HepG2 (cell line): ENCODE results near the gene SERPINB1. TPM values are rescaled to one million over a fixed set of nuclear protein-coding genes. Genes with fewer than 3 reads are reported as not detected.

Source experiments
- ATAC-seq: fragments of 200-7000 bp; cut with Tn5 transposase; 3 replicates; pipeline ENCODE4 v1.9.1; 2020; ENCODE audit warnings: mild to moderate bottlenecking, moderate library complexity
- BruUV-seq: library from RNA; stranded (reverse); fragments of 400-500 nt; replicated peaks from 2 replicates; lab custom pipeline; 2021; lab: Mats Ljungman, UMichigan
- CTCF ChIA-PET: fragments of 300-600 bp; formaldehyde crosslinking; extraction: SDS; loops from one replicate; lab custom pipeline; 2021; ENCODE audit warnings: low total read pairs, inconsistent platforms, low intra/inter-chr PET ratio; lab: Yijun Ruan, JAX
- POLR2A ChIA-PET: fragments of 350-600 bp; sonication (Branson Sonifier 250); formaldehyde crosslinking; loops from one replicate; lab custom pipeline; 2020; ENCODE audit warnings: antibody characterized with exemption, inconsistent platforms; lab: Yijun Ruan, JAX
- DNase-seq: peaks from one replicate; pipeline ENCODE4 v3.0.0-alpha.2; 2015; ENCODE audit warnings: low spot score
- FAIRE-seq: peaks from 3 replicates; lab custom pipeline; 2011; peaks lifted over from hg19 to GRCh38; lab: Jason Lieb, UNC
- H2AFZ ChIP-seq: one replicate; pipeline ENCODE4 v1.6.1; 2011; ENCODE audit warnings: low read length, inconsistent platforms
- H3K27ac ChIP-seq: fragments of 300-600 bp; 3 replicates; pipeline ENCODE4 v1.8.0; 2011; ENCODE audit warnings: mixed run types, mild to moderate bottlenecking, mixed read lengths, low read length, inconsistent platforms; ENCODE audit not compliant: insufficient read depth; ENCODE audit errors: extremely low read length
- H3K27me3 ChIP-seq, 2 experiments: fragments of 200-600 bp in 1 of 2; 2 replicates in 1 of 2; 3 replicates in 1 of 2; pipeline versions ENCODE4 v1.6.0 to v1.8.0; 2011; ENCODE audit warnings: low read length in 2 of 2, mild to moderate bottlenecking in 2 of 2, moderate library complexity in 2 of 2, inconsistent platforms in 1 of 2; ENCODE audit not compliant: insufficient read depth in 2 of 2, control insufficient read depth in 1 of 2
- H3K36me3 ChIP-seq, 2 experiments: fragments of 200-600 bp in 1 of 2; replicated peaks in 1 of 2; 2 replicates in 1 of 2; 3 replicates in 1 of 2; pipeline versions ENCODE4 v1.5.1 to v1.8.0; 2011; ENCODE audit warnings: low read length in 2 of 2, inconsistent platforms in 1 of 2; ENCODE audit not compliant: insufficient read depth in 2 of 2, control insufficient read depth in 1 of 2
- H3K4me1 ChIP-seq: 2 replicates; pipeline ENCODE4 v1.5.1; 2012; ENCODE audit warnings: low read length, inconsistent platforms; ENCODE audit not compliant: insufficient read depth
- H3K4me2 ChIP-seq: 2 replicates; pipeline ENCODE4 v1.6.0; 2011; ENCODE audit warnings: low read depth, low read length, inconsistent platforms
- H3K4me3 ChIP-seq, 3 experiments: fragments of 200-600 bp in 1 of 3; sonication (generic), shearing (Covaris generic) in 1 of 3; replicated peaks in 1 of 3; 2 replicates each; pipeline ENCODE4 v1.5.1; 2011 to 2016; ENCODE audit warnings: low read length in 3 of 3, inconsistent platforms in 2 of 3, low read depth in 2 of 3, mild to moderate bottlenecking in 2 of 3, control low read depth in 1 of 3, mixed read lengths in 1 of 3; ENCODE audit not compliant: insufficient read depth in 1 of 3
- H3K79me2 ChIP-seq: one replicate; pipeline ENCODE4 v1.6.1; 2011; ENCODE audit warnings: low read length, inconsistent platforms; ENCODE audit not compliant: insufficient read depth
- H3K9ac ChIP-seq: 2 replicates; pipeline ENCODE4 v1.6.0; 2011; ENCODE audit warnings: mild to moderate bottlenecking, low read depth, low read length, inconsistent platforms; ENCODE audit not compliant: insufficient read depth
- H3K9me3 ChIP-seq: 2 replicates; pipeline ENCODE4 v1.5.1; 2012; ENCODE audit warnings: mild to moderate bottlenecking, low read length
- H4K20me1 ChIP-seq: 2 replicates; pipeline ENCODE4 v1.6.0; 2011; ENCODE audit warnings: inconsistent platforms, mild to moderate bottlenecking, low read length, moderate library complexity; ENCODE audit not compliant: insufficient read depth
- BRF2 ChIP-seq: sonication (generic); formaldehyde crosslinking; IDR thresholded peaks from 2 replicates; pipeline ENCODE4 v1.8.1; 2022; ENCODE audit warnings: mild to moderate bottlenecking, missing genetic modification reagents
- CAMTA2 ChIP-seq: sonication (generic); formaldehyde crosslinking; IDR thresholded peaks from 2 replicates; pipeline ENCODE4 v1.4.0; 2020; ENCODE audit warnings: mild to moderate bottlenecking, missing genetic modification reagents, borderline replicate concordance
- KIAA2018 ChIP-seq: sonication (generic); formaldehyde crosslinking; IDR thresholded peaks from 2 replicates; pipeline ENCODE4 v1.5.0; 2020; ENCODE audit warnings: mild to moderate bottlenecking, missing genetic modification reagents, borderline replicate concordance
- MXD1 ChIP-seq: sonication (generic); formaldehyde crosslinking; IDR thresholded peaks from 2 replicates; pipeline ENCODE4 v1.4.0; 2020; ENCODE audit warnings: mild to moderate bottlenecking, missing genetic modification reagents
- ZBTB3 ChIP-seq: sonication (generic); formaldehyde crosslinking; IDR thresholded peaks from 2 replicates; pipeline ENCODE4 v1.4.0; 2020; ENCODE audit warnings: low read depth, mild to moderate bottlenecking, moderate library complexity, missing genetic modification reagents, borderline replicate concordance
- ZNF772 ChIP-seq: sonication (generic); formaldehyde crosslinking; IDR thresholded peaks from 2 replicates; pipeline ENCODE4 v1.5.0; 2020; ENCODE audit warnings: mild to moderate bottlenecking, missing genetic modification reagents
- ZNF839 ChIP-seq: sonication (generic); formaldehyde crosslinking; IDR thresholded peaks from 2 replicates; pipeline ENCODE4 v1.4.0; 2020; ENCODE audit warnings: missing genetic modification reagents, mild to moderate bottlenecking, borderline replicate concordance
- WGBS: methylation state at CpG from one replicate; pipeline ENCODE4 v1.1.6; 2017; ENCODE audit warnings: low lambda C conversion rate; 5-methylcytosine and 5-hydroxymethylcytosine counted together
- in situ Hi-C: cut with HindIII; loops from 2 replicates; pipeline ENCODE4 v1.10.0; 2017; ENCODE audit warnings: low pct_unique_long_range_greater_than_20kb; ENCODE audit not compliant: extremely low pct_ligation_motif_present
- intact Hi-C: fragments of 100-400 bp; cut with micrococcal nuclease; formaldehyde crosslinking; loops from one replicate; pipeline ENCODE4 v1.10.0; 2022; ENCODE audit not compliant: unreplicated experiment
- polyA plus RNA-seq, 8 experiments: library from polyadenylated mRNA; depleted of rRNA in 3 of 8; stranded (reverse) in 7 of 8; unstranded in 1 of 8; fragments of >200 nt; fragmentation: Illumina TruSeq in 4 of 8; extraction: Trizol in 4 of 8; gene quantifications; 2 replicates each; pipeline versions ENCODE4 v1.2.1 to v1.2.3, GENCODE V29; 2011 to 2016; ENCODE audit warnings: low read depth in 4 of 8, missing spikeins in 1 of 8, mixed read lengths in 1 of 8; ENCODE audit not compliant: insufficient read depth in 1 of 8
- total RNA-seq, 5 experiments: library from RNA; depleted of rRNA; stranded (reverse); fragments of >200 nt; fragmentation: Illumina TruSeq; extraction: Trizol; gene quantifications; 2 replicates each; pipeline ENCODE4 v1.2.3, GENCODE V29; 2016; ENCODE audit warnings: low read depth in 1 of 5
- TF ChIP-seq, protein P1 (sequence below): sonication (generic); formaldehyde crosslinking; IDR thresholded peaks from 2 replicates; pipeline ENCODE4 v1.5.0; 2020; ENCODE audit warnings: missing genetic modification reagents, mild to moderate bottlenecking, borderline replicate concordance
- TF ChIP-seq, protein P2 (sequence below): sonication (generic); formaldehyde crosslinking; IDR thresholded peaks from 2 replicates; pipeline ENCODE4 v1.9.0; 2021; ENCODE audit warnings: missing genetic modification reagents, borderline replicate concordance

Gene SERPINB1
- total and polyA plus RNA-seq, 2 of the 13 experiments (the other 11 are each of a cell fraction or from before 2014, with no cell fraction given): 41.4 to 60.5 TPM

- TF ChIP-seq ZNF839 (CRISPR knock-in tag): no peak
- no peak for TF ChIP-seq ZBTB3 (CRISPR knock-in tag)
- no peak for TF ChIP-seq CAMTA2
Measured at GRCh38 chr6:2799936-2800527, 41.6 kb downstream of the SERPINB1 start (continued).

DNA sequence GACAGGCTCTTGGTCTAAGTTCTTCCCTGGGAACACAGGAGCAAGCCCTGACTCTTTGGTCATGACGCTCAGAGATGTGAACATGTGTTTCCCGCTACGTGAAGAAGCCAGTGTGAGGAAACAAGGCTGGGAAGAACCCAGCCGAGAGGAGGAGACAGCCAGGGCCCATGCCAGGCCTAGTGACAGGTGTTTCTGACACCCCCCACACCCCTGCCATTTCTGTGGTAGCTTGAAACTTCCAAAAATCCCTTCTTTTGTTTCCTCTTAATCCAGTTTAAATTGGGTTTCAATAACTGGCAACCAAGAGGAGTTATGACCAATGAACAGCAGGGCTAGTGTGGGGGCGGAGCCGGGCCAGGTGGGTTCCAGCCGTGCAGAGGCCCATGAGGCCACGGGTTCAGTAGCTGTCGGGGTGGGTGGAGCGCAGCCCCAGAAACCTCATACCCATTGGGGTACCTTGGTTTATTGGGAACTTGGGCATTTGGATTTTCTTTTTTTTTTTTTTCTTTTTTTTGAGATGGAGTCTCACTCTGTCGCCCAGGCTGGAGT is 43.0 kb downstream of the SERPINB1 start:
- Histone ChIP-seq H3K4me2 (no peak overlapping the region), H3K4me1 (peaks cover 8% of the 10 kb centered on the region; the same call in 1 of the 2 replicates), H3K9ac (no peak overlapping the region), H4K20me1 (no peaks in the 10 kb centered on the region), H3K9me3 (no peaks in the 10 kb centered on the region), H3K4me3 (no peak overlapping the region), H3K36me3 (no peaks in the 10 kb centered on the region), H3K79me2 (no peaks in the 10 kb centered on the region), H3K27ac (no peak overlapping the region), H3K27me3 (no peaks in the 10 kb centered on the region), H2AFZ (no peak overlapping the region)
- DNase-seq (no peak), ATAC-seq (no peak), FAIRE-seq (no peak)
- BruUV-seq: no TSS peak
- intact Hi-C loops: no loop called here
- in situ Hi-C loops: loop anchor here (5.0 kb wide), 1 partner anchor 44 kb away; the partner anchor contains the start of gene SERPINB1
- ChIA-PET CTCF (no interaction called here), POLR2A (interaction anchor here (0.9 to 1.0 kb wide), 2 partner anchors 41 to 43 kb away, joined by 3 to 5 read pairs; partner anchors contain the start of gene SERPINB1)
- 75% methylated on average over 11 of the region's 11 CpGs for WGBS
- TF ChIP-seq MXD1: no peak
- no peak for TF ChIP-seq ZNF772 (CRISPR knock-in tag)
- no peak for TF ChIP-seq KIAA2018
- no peak for TF ChIP-seq BRF2 (CRISPR knock-in tag)
- TF ChIP-seq, protein P1, sequence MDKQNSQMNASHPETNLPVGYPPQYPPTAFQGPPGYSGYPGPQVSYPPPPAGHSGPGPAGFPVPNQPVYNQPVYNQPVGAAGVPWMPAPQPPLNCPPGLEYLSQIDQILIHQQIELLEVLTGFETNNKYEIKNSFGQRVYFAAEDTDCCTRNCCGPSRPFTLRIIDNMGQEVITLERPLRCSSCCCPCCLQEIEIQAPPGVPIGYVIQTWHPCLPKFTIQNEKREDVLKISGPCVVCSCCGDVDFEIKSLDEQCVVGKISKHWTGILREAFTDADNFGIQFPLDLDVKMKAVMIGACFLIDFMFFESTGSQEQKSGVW (CRISPR knock-in tag): no peak
- TF ChIP-seq, protein P2, sequence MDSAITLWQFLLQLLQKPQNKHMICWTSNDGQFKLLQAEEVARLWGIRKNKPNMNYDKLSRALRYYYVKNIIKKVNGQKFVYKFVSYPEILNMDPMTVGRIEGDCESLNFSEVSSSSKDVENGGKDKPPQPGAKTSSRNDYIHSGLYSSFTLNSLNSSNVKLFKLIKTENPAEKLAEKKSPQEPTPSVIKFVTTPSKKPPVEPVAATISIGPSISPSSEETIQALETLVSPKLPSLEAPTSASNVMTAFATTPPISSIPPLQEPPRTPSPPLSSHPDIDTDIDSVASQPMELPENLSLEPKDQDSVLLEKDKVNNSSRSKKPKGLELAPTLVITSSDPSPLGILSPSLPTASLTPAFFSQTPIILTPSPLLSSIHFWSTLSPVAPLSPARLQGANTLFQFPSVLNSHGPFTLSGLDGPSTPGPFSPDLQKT (CRISPR knock-in tag): no peak
